HCT116 (cell line): ENCODE results near the gene SERGEF. TPM values are rescaled to one million over a fixed set of nuclear protein-coding genes. Genes with fewer than 3 reads are reported as not detected.

Experiments
- ATAC-seq: fragments of 200-7000 bp; cut with Tn5 transposase; 2 replicates; pipeline ENCODE4 v1.9.1; 2020; ENCODE audit warnings: mild to moderate bottlenecking, moderate library complexity
- BruUV-seq: library from RNA; stranded (reverse); fragments of 400-500 nt; replicated peaks from 2 replicates; lab custom pipeline; 2021; lab: Mats Ljungman, UMichigan
- CTCF ChIA-PET: fragments of 300-600 bp; sonication (Branson Sonifier 250); formaldehyde crosslinking; loops from one replicate; lab custom pipeline; 2021; ENCODE audit warnings: antibody characterized with exemption; lab: Charles Lee
- POLR2A ChIA-PET: fragments of 300-600, 350-600 bp; sonication (Branson Sonifier 250); formaldehyde crosslinking; loops from one replicate; lab custom pipeline; 2021; ENCODE audit warnings: antibody characterized with exemption; lab: Charles Lee
- RAD21 ChIA-PET, 2 experiments: fragments of 300-600 bp; sonication (Branson Sonifier 250); formaldehyde crosslinking; loops; one replicate each; lab custom pipeline; 2023; ENCODE audit warnings: low total read pairs in 2 of 2; ENCODE audit not compliant: uncharacterized antibody in 2 of 2, unreplicated experiment in 2 of 2, low non-redundant PET in 1 of 2; lab: Charles Lee
- DNase-seq: peaks from one replicate; pipeline ENCODE4 v3.0.0-alpha.2; 2010; ENCODE audit warnings: low read depth, low spot score
- H2AFZ ChIP-seq: fragments of 200-600 bp; shearing (Covaris generic), sonication (generic); 2 replicates; pipeline ENCODE4 v1.6.1; 2017; ENCODE audit warnings: low read depth, mixed run types, mixed read lengths, antibody characterized with exemption, low read length; ENCODE audit not compliant: poor library complexity, severe bottlenecking
- H3K27ac ChIP-seq: 2 replicates; pipeline ENCODE4 v1.5.1; 2012; ENCODE audit warnings: low read depth, low read length
- H3K27me3 ChIP-seq: fragments of 200-600 bp; sonication (generic); 2 replicates; pipeline ENCODE4 v1.6.1; 2016; ENCODE audit warnings: mixed run types, low read length, mixed read lengths; ENCODE audit not compliant: insufficient read depth
- H3K36me3 ChIP-seq, 2 experiments: fragments of 200-500 bp in 1 of 2; fragments of 200-600 bp in 1 of 2; sonication (Bioruptor generic) in 1 of 2; sonication (generic) in 1 of 2; 2 replicates each; pipeline versions ENCODE4 v1.5.1 to v1.6.1; 2014 to 2016; ENCODE audit warnings: low read length in 2 of 2, inconsistent platforms in 1 of 2, mixed read lengths in 1 of 2, mixed run types in 1 of 2; ENCODE audit not compliant: insufficient read depth in 2 of 2, control insufficient read depth in 1 of 2
- H3K4me1 ChIP-seq, 2 experiments: fragments of 200-600 bp in 1 of 2; sonication (generic) in 1 of 2; 2 replicates each; pipeline versions ENCODE4 v1.5.1 to v1.6.1; 2012 to 2017; ENCODE audit warnings: low read length in 2 of 2, inconsistent platforms in 1 of 2, mild to moderate bottlenecking in 1 of 2, mixed read lengths in 1 of 2, mixed run types in 1 of 2, moderate library complexity in 1 of 2; ENCODE audit not compliant: insufficient read depth in 2 of 2, control insufficient read depth in 1 of 2
- H3K4me2 ChIP-seq: fragments of 200-600 bp; sonication (generic); 2 replicates; pipeline ENCODE4 v1.6.1; 2017; ENCODE audit warnings: mixed run types, low read length, mixed read lengths
- H3K4me3 ChIP-seq, 2 experiments: fragments of 200-600 bp in 1 of 2; sonication (generic) in 1 of 2; replicated peaks in 1 of 2; 2 replicates each; pipeline ENCODE4 v1.5.1; 2011 to 2016; ENCODE audit warnings: low read length in 2 of 2, control low read depth in 1 of 2, low read depth in 1 of 2, mild to moderate bottlenecking in 1 of 2, mixed read lengths in 1 of 2, mixed run types in 1 of 2
- H3K79me2 ChIP-seq: fragments of 200-600 bp; sonication (generic); 2 replicates; pipeline ENCODE4 v1.6.1; 2017; ENCODE audit warnings: mild to moderate bottlenecking, mixed run types, low read length, moderate library complexity, mixed read lengths; ENCODE audit not compliant: insufficient read depth
- H3K9ac ChIP-seq: fragments of 200-600 bp; sonication (generic); 2 replicates; pipeline ENCODE4 v1.6.1; 2016; ENCODE audit warnings: low read length, mixed read lengths
- H3K9me2 ChIP-seq: fragments of 200-600 bp; sonication (generic), shearing (Covaris generic); 2 replicates; pipeline ENCODE4 v1.6.1; 2017; ENCODE audit warnings: mixed run types, mild to moderate bottlenecking, moderate library complexity; ENCODE audit not compliant: insufficient read depth
- H3K9me3 ChIP-seq, 2 experiments: fragments of 200-500 bp in 1 of 2; fragments of 200-600 bp in 1 of 2; sonication (Bioruptor generic) in 1 of 2; sonication (generic) in 1 of 2; 2 replicates each; pipeline ENCODE4 v1.6.1; 2014 to 2017; ENCODE audit warnings: low read length in 2 of 2, mixed read lengths in 2 of 2, inconsistent platforms in 1 of 2, low read depth in 1 of 2, mild to moderate bottlenecking in 1 of 2, mixed run types in 1 of 2, moderate library complexity in 1 of 2; ENCODE audit not compliant: control insufficient read depth in 1 of 2, insufficient read depth in 1 of 2
- H4K20me1 ChIP-seq: fragments of 200-600 bp; sonication (generic), shearing (Covaris generic); 2 replicates; pipeline ENCODE4 v1.6.1; 2017; ENCODE audit warnings: mixed run types, mild to moderate bottlenecking, moderate library complexity; ENCODE audit not compliant: insufficient read depth
- CBX3 ChIP-seq: IDR thresholded peaks from 2 replicates; pipeline ENCODE4 v1.6.1; 2012; ENCODE audit warnings: low read depth
- EZH2 ChIP-seq: fragments of 200-600 bp; sonication (generic); IDR thresholded peaks from 2 replicates; pipeline ENCODE4 v1.6.1; 2017; ENCODE audit warnings: antibody characterized with exemption, mixed run types
- EZH2phosphoT487 ChIP-seq: fragments of 200-600 bp; IDR thresholded peaks from 2 replicates; pipeline ENCODE4 v1.6.1; 2018; ENCODE audit warnings: antibody characterized with exemption, borderline replicate concordance
- JUND ChIP-seq: IDR thresholded peaks from 2 replicates; pipeline ENCODE4 v1.6.1; 2012
- POLR2AphosphoS5 ChIP-seq: IDR thresholded peaks from 2 replicates; pipeline ENCODE4 v1.6.1; 2011; ENCODE audit warnings: mild to moderate bottlenecking, low read depth, low read length, moderate library complexity
- SP1 ChIP-seq: IDR thresholded peaks from 2 replicates; pipeline ENCODE4 v1.6.1; 2012; ENCODE audit warnings: low read depth
- SRF ChIP-seq: IDR thresholded peaks from 2 replicates; pipeline ENCODE4 v1.6.1; 2012; ENCODE audit warnings: low read depth
- TCF7L2 ChIP-seq: IDR thresholded peaks from 2 replicates; pipeline ENCODE4 v1.7.0; 2011; ENCODE audit warnings: borderline replicate concordance, inconsistent platforms; ENCODE audit not compliant: insufficient read depth, insufficient read length; ENCODE audit errors: extremely low read depth
- YY1 ChIP-seq: IDR thresholded peaks from 2 replicates; pipeline ENCODE4 v1.6.1; 2011; ENCODE audit warnings: low read length, low read depth, moderate library complexity, mild to moderate bottlenecking; ENCODE audit not compliant: insufficient replicate concordance; ENCODE audit errors: extremely low read depth
- intact Hi-C: fragments of 100-400 bp; cut with micrococcal nuclease; formaldehyde crosslinking; loops from 2 replicates; pipeline ENCODE4 v1.10.0; 2022
- total RNA-seq: library from RNA; stranded (reverse); gene quantifications from one replicate; pipeline ENCODE4 v1.2.1, GENCODE V29; 2021; ENCODE audit not compliant: unreplicated experiment
- TF ChIP-seq, protein P1 (sequence below), 3 experiments: fragments of 200-600 bp in 1 of 3; sonication (generic) in 1 of 3; IDR thresholded peaks in 2 of 3; conservative IDR thresholded peaks in 1 of 3; 2 replicates each; pipeline ENCODE4 v1.5.1; 2012 to 2017; ENCODE audit warnings: low read depth in 2 of 3, low read length in 2 of 3, antibody characterized with exemption in 1 of 3, borderline replicate concordance in 1 of 3, control low read depth in 1 of 3, mild to moderate bottlenecking in 1 of 3, mixed read lengths in 1 of 3, mixed run types in 1 of 3, moderate library complexity in 1 of 3; ENCODE audit not compliant: insufficient read depth in 1 of 3
- TF ChIP-seq, protein P2 (sequence below): IDR thresholded peaks from 2 replicates; pipeline ENCODE4 v1.6.1; 2012

SERGEF gene
- total RNA-seq, 1 experiment from 2014 or later, result 32.8 TPM

GRCh38 chr11:17936790-17937189 is 76.1 kb downstream of the SERGEF start:
- Histone ChIP-seq H3K27me3 (no peaks in the 10 kb centered on the region), H3K9me3 (no peaks in the 10 kb centered on the region), H3K9ac (no peak overlapping the region), H3K27ac (no peak overlapping the region), H3K36me3 (no peaks in the 10 kb centered on the region), H3K79me2 (no peaks in the 10 kb centered on the region), H3K4me1 (no peaks in the 10 kb centered on the region), H3K4me3 (no peak overlapping the region), H3K4me2 (no peak overlapping the region), H3K9me2 (no peaks in the 10 kb centered on the region), H4K20me1 (no peaks in the 10 kb centered on the region), H2AFZ (no peak overlapping the region)
- TF ChIP-seq SP1, result no peak
- TF ChIP-seq JUND, result no peak
- TF ChIP-seq POLR2AphosphoS5, result no peak
- TF ChIP-seq EZH2, result no peak
- TF ChIP-seq SRF, result no peak
- TF ChIP-seq, protein P1, sequence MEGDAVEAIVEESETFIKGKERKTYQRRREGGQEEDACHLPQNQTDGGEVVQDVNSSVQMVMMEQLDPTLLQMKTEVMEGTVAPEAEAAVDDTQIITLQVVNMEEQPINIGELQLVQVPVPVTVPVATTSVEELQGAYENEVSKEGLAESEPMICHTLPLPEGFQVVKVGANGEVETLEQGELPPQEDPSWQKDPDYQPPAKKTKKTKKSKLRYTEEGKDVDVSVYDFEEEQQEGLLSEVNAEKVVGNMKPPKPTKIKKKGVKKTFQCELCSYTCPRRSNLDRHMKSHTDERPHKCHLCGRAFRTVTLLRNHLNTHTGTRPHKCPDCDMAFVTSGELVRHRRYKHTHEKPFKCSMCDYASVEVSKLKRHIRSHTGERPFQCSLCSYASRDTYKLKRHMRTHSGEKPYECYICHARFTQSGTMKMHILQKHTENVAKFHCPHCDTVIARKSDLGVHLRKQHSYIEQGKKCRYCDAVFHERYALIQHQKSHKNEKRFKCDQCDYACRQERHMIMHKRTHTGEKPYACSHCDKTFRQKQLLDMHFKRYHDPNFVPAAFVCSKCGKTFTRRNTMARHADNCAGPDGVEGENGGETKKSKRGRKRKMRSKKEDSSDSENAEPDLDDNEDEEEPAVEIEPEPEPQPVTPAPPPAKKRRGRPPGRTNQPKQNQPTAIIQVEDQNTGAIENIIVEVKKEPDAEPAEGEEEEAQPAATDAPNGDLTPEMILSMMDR (IDR thresholded peaks at IDR 0.05 in 2 of 3, conservative IDR thresholded peaks at IDR 0.05 in 1 of 3; ENCODE audit: borderline replicate concordance in 1 of 3, insufficient read depth in 1 of 3, low read depth in 2 of 3, low read length in 2 of 3), result no peak
- TF ChIP-seq EZH2phosphoT487, result no peak
- RAD21 ChIA-PET, result no interaction called here
- POLR2A ChIA-PET, result no interaction called here
- ATAC-seq, result no peak
- CTCF ChIA-PET, result no interaction called here
- BruUV-seq, result no TSS peak
- intact Hi-C loops, result loop anchor here (5.0 kb wide), 1 partner anchor 716 kb away; no protein-coding TSS in a partner anchor
- DNase-seq, result no peak

GRCh38 chr11:17934194-17934593 is 78.7 kb downstream of the SERGEF start:
- POLR2A ChIA-PET, result no interaction called here

More at GRCh38 chr11:17934194-17934593, 78.7 kb downstream of the SERGEF start:
- ChIA-PET RAD21 (no interaction called here), CTCF (no interaction called here)
- Histone ChIP-seq H3K9ac (no peak overlapping the region), H3K4me2 (no peak overlapping the region), H3K9me3 (no peaks in the 10 kb centered on the region), H3K36me3 (no peaks in the 10 kb centered on the region), H2AFZ (no peak overlapping the region), H3K27me3 (no peaks in the 10 kb centered on the region), H3K79me2 (no peaks in the 10 kb centered on the region), H3K9me2 (no peaks in the 10 kb centered on the region), H3K4me1 (no peaks in the 10 kb centered on the region), H3K27ac (no peak overlapping the region), H3K4me3 (no peak overlapping the region), H4K20me1 (no peaks in the 10 kb centered on the region)
- intact Hi-C loops, result no loop called here
- no TSS peak for BruUV-seq
- ATAC-seq (no peak), DNase-seq (no peak)
- TF ChIP-seq, protein P2, sequence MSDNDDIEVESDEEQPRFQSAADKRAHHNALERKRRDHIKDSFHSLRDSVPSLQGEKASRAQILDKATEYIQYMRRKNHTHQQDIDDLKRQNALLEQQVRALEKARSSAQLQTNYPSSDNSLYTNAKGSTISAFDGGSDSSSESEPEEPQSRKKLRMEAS, result no peak
- no peak for TF ChIP-seq YY1
- no peak for TF ChIP-seq CBX3
- no peak for TF ChIP-seq TCF7L2
